Naive thymus-derived CD4-positive, alpha-beta T cell (primary cell): ENCODE data around the gene NUP93. TPM values are rescaled to one million over a fixed set of nuclear protein-coding genes. Genes with fewer than 3 reads are reported as not detected.

ENCODE experiments used
- ATAC-seq: fragments of 150-1000 bp; cut with Tn5 transposase; 2 replicates; pipeline ENCODE4 v1.10.0; 2021; ENCODE audit warnings: mild to moderate bottlenecking, moderate library complexity
- CTCF ChIA-PET: fragments of 350-600 bp; sonication (Branson Sonifier 250); formaldehyde crosslinking; loops from one replicate; lab custom pipeline; 2021; ENCODE audit warnings: antibody characterized with exemption; lab: Charles Lee
- POLR2A ChIA-PET: fragments of 350-600 bp; sonication (Branson Sonifier 250); formaldehyde crosslinking; loops from one replicate; lab custom pipeline; 2021; ENCODE audit warnings: antibody characterized with exemption, inconsistent platforms; lab: Charles Lee
- DNase-seq, 9 donors: peaks; one replicate each; pipeline versions ENCODE4 v3.0.0 to v3.0.0-alpha.2; 2020 to 2022; ENCODE audit warnings: mixed read lengths in 1 of 9
- H3K27ac ChIP-seq: one replicate; pipeline ENCODE4 v1.7.0; 2013; ENCODE audit warnings: mild to moderate bottlenecking, low read depth, low read length, moderate library complexity
- H3K27me3 ChIP-seq, 2 donors: one replicate each; pipeline ENCODE4 v1.7.0; 2013; ENCODE audit warnings: low read length in 2 of 2, mild to moderate bottlenecking in 2 of 2, moderate library complexity in 2 of 2; ENCODE audit not compliant: control insufficient read depth in 2 of 2, insufficient read depth in 2 of 2
- H3K36me3 ChIP-seq, 3 experiments: 1 replicate in 2 of 3; 2 replicates in 1 of 3; pipeline ENCODE4 v1.7.0; 2013; ENCODE audit warnings: low read length in 3 of 3, mild to moderate bottlenecking in 3 of 3, moderate library complexity in 1 of 3; ENCODE audit not compliant: insufficient read depth in 3 of 3, control insufficient read depth in 2 of 3
- H3K4me1 ChIP-seq, 2 donors: one replicate each; pipeline ENCODE4 v1.7.0; 2013; ENCODE audit warnings: low read length in 2 of 2, mild to moderate bottlenecking in 2 of 2, moderate library complexity in 1 of 2; ENCODE audit not compliant: control insufficient read depth in 2 of 2, insufficient read depth in 2 of 2
- H3K4me3 ChIP-seq: 2 replicates; pipeline ENCODE4 v1.7.0; 2013; ENCODE audit warnings: mild to moderate bottlenecking, low read length
- H3K9me3 ChIP-seq, 3 experiments: 1 replicate in 2 of 3; 2 replicates in 1 of 3; pipeline ENCODE4 v1.7.0; 2013; ENCODE audit warnings: low read length in 3 of 3; ENCODE audit not compliant: control insufficient read depth in 2 of 3
- H3K27ac Mint-ChIP-seq, 9 donors: one replicate each; pipeline ENCODE4 v1.8.0; 2020 to 2022; ENCODE audit warnings: mixed read lengths in 9 of 9, mild to moderate bottlenecking in 8 of 9, moderate library complexity in 5 of 9, inconsistent platforms in 2 of 9
- H3K27me3 Mint-ChIP-seq, 5 donors: one replicate each; pipeline ENCODE4 v1.8.0; 2021 to 2022; ENCODE audit warnings: mixed read lengths in 5 of 5, mild to moderate bottlenecking in 1 of 5
- H3K36me3 Mint-ChIP-seq, 5 donors: one replicate each; pipeline ENCODE4 v1.8.0; 2020 to 2022; ENCODE audit warnings: mixed read lengths in 5 of 5, mild to moderate bottlenecking in 3 of 5, inconsistent platforms in 1 of 5
- H3K4me1 Mint-ChIP-seq, 7 donors: one replicate each; pipeline ENCODE4 v1.8.0; 2020 to 2022; ENCODE audit warnings: mixed read lengths in 7 of 7, mild to moderate bottlenecking in 3 of 7, inconsistent platforms in 1 of 7
- H3K4me3 Mint-ChIP-seq, 10 donors: one replicate each; pipeline ENCODE4 v1.8.0; 2020 to 2022; ENCODE audit warnings: mild to moderate bottlenecking in 10 of 10, mixed read lengths in 10 of 10, moderate library complexity in 6 of 10, inconsistent platforms in 2 of 10
- H3K9me3 Mint-ChIP-seq, 11 donors: one replicate each; pipeline ENCODE4 v1.8.0; 2020 to 2022; ENCODE audit warnings: mixed read lengths in 11 of 11, mild to moderate bottlenecking in 4 of 11, inconsistent platforms in 1 of 11, moderate library complexity in 1 of 11
- intact Hi-C, 2 donors: fragments of 100-400 bp; cut with micrococcal nuclease; formaldehyde crosslinking; loops; one replicate each; pipeline ENCODE4 v1.15.1; 2023
- microRNA-seq: library from miRNA; unstranded; fragments of <30 nt; microRNA quantifications from one replicate; pipeline ENCODE4 v1.2.0, GENCODE V29; 2022; ENCODE audit warnings: borderline microRNAs expressed
- polyA plus RNA-seq, 2 donors: library from polyadenylated mRNA; unstranded; fragments of 300-500 nt; fragmentation: Illumina TruSeq; gene quantifications; one replicate each; pipeline ENCODE4 v1.2.3, GENCODE V29; 2021
- total RNA-seq, 6 experiments: library from RNA in 5 of 6; stranded (reverse) in 5 of 6; gene quantifications; 1 replicate in 5 of 6; 2 replicates in 1 of 6; pipeline ENCODE4 v1.2.3 and lab custom pipeline; 2021 to 2026

Gene NUP93
- total and polyA plus RNA-seq, 7 experiments from 2014 or later: 53.0 to 90.5 (median 64.5) TPM

GRCh38 chr16:56896244-56896643 is 166.3 kb downstream of the NUP93 start:
- Mint-ChIP-seq H3K36me3 (no peaks in the 10 kb centered on the region), H3K27ac (peak overlapping the region in 1 of 9 donors; percentile 5), H3K4me1 (peaks cover 8 to 24% (median 18%) of the 10 kb centered on the region in 7 donors), H3K9me3 (no peaks in the 10 kb centered on the region), H3K4me3 (no peak overlapping the region), H3K27me3 (peaks cover 0 to 18% (median 3%) of the 10 kb centered on the region in 5 donors)
- ChIA-PET POLR2A (interaction anchor here (0.7 kb wide), 1 partner anchor 449 kb away, joined by 3 read pairs; no protein-coding TSS in a partner anchor), CTCF (no interaction called here)
- Histone ChIP-seq H3K4me1 (peaks cover 7 to 8% of the 10 kb centered on the region in 2 donors), H3K4me3 (no peak overlapping the region), H3K27ac (no peak overlapping the region), H3K36me3 (no peaks in the 10 kb centered on the region), H3K9me3 (no peaks in the 10 kb centered on the region), H3K27me3 (no peaks in the 10 kb centered on the region)
- DNase-seq (no peak), ATAC-seq (no peak)
- intact Hi-C loops: no loop called here

GRCh38 chr16:56897026-56897799 is 167.3 kb downstream of the NUP93 start:
- H3K27ac Mint-ChIP-seq: peak overlapping the region in 2 of 9 donors; percentile 7 to 78
- no peaks in the 10 kb centered on the region for H3K9me3 Mint-ChIP-seq
- H3K4me1 ChIP-seq: peaks cover 7 to 8% of the 10 kb centered on the region in 2 donors
- CTCF ChIA-PET: no interaction called here
- no peaks in the 10 kb centered on the region for H3K9me3 ChIP-seq
- H3K4me1 Mint-ChIP-seq: peaks cover 8 to 24% (median 18%) of the 10 kb centered on the region in 7 donors
- intact Hi-C loops: no loop called here
- DNase-seq (no peak), ATAC-seq (no peak)
- no peaks in the 10 kb centered on the region for H3K36me3 ChIP-seq
- H3K27me3 ChIP-seq: no peaks in the 10 kb centered on the region
- POLR2A ChIA-PET: interaction anchor here (0.7 kb wide), 1 partner anchor 448 kb away, joined by 3 read pairs; no protein-coding TSS in a partner anchor
- H3K4me3 Mint-ChIP-seq: peak overlapping the region in 2 of 10 donors; percentile 24 to 25
- H3K27ac ChIP-seq: no peak overlapping the region
- no peaks in the 10 kb centered on the region for H3K36me3 Mint-ChIP-seq
- H3K4me3 ChIP-seq: no peak overlapping the region
- peaks cover 0 to 23% (median 3%) of the 10 kb centered on the region in 5 donors for H3K27me3 Mint-ChIP-seq

- DNase-seq (peak in 2 of 9 donors; percentile 10 to 24), ATAC-seq (peak; percentile 29)
- H3K36me3 ChIP-seq: no peaks in the 10 kb centered on the region
- Mint-ChIP-seq H3K9me3 (no peaks in the 10 kb centered on the region), H3K4me1 (peaks cover 8 to 24% (median 18%) of the 10 kb centered on the region in 7 donors), H3K27ac (peak overlapping the region in 3 of 9 donors; percentile 4 to 78 (median 8)), H3K4me3 (peak overlapping the region in 2 of 10 donors; percentile 38 to 41), H3K36me3 (no peaks in the 10 kb centered on the region), H3K27me3 (peaks cover 0 to 23% (median 3%) of the 10 kb centered on the region in 5 donors)
- H3K27me3 ChIP-seq: no peaks in the 10 kb centered on the region
- CTCF ChIA-PET: no interaction called here
- H3K9me3 ChIP-seq: no peaks in the 10 kb centered on the region
- H3K27ac ChIP-seq: no peak overlapping the region
- H3K4me1 ChIP-seq: peaks cover 7 to 8% of the 10 kb centered on the region in 2 donors
- POLR2A ChIA-PET: no interaction called here
- intact Hi-C loops: no loop called here
- H3K4me3 ChIP-seq: no peak overlapping the region
Observed at GRCh38 chr16:56898847-56899246, 168.9 kb downstream of the NUP93 start.

Small RNAs within 50 kb of the gene (microRNA-seq; reads per million reads assigned to microRNA genes)
- not detected for gene MIR138-2

Other genes with a start within 250 kb of the NUP93 start
- 100 to 1,000 TPM in 2 of 5 experiments, 10 to 100 TPM in 3; 14.7 to 130 (median 84.0) TPM for gene BBS2, start 210.1 kb upstream of the NUP93 start, total RNA-seq
- gene BBS2, start 210.1 kb upstream of the NUP93 start, polyA plus RNA-seq: 10 to 100 TPM; 43.1 to 55.4 TPM
- not detected for gene MT4, start 165.1 kb upstream of the NUP93 start, total RNA-seq
- gene MT4, start 165.1 kb upstream of the NUP93 start, polyA plus RNA-seq: not detected
- 1 to 10 TPM in 2 of 5 experiments, under 1 TPM in 1, not detected in 2; 0.76 to 4.0 (median 1.5) TPM for gene MT3, start 140.6 kb upstream of the NUP93 start, total RNA-seq
- 1 to 10 TPM; 3.8 to 4.5 TPM for gene MT3, start 140.6 kb upstream of the NUP93 start, polyA plus RNA-seq
- gene MT2A, start 121.5 kb upstream of the NUP93 start, total RNA-seq: 100 to 1,000 TPM in 1 of 5 experiments, 10 to 100 TPM in 4; 15.0 to 435 (median 32.8) TPM
- gene MT2A, start 121.5 kb upstream of the NUP93 start, polyA plus RNA-seq: 100 to 1,000 TPM; 113 to 168 TPM
- 100 to 1,000 TPM in 1 of 5 experiments, 1 to 10 TPM in 1, under 1 TPM in 2, not detected in 1; 0.45 to 166 (median 2.5) TPM for gene MT1E, start 104.3 kb upstream of the NUP93 start, total RNA-seq
- 1 to 10 TPM; 3.5 to 5.2 TPM for gene MT1E, start 104.3 kb upstream of the NUP93 start, polyA plus RNA-seq
- not detected for gene MT1M, start 97.5 kb upstream of the NUP93 start, total RNA-seq
- not detected for gene MT1M, start 97.5 kb upstream of the NUP93 start, polyA plus RNA-seq
- gene MT1A, start 91.5 kb upstream of the NUP93 start, total RNA-seq: under 1 TPM in 1 of 5 experiments, not detected in 4; 0.92 TPM
- not detected for gene MT1A, start 91.5 kb upstream of the NUP93 start, polyA plus RNA-seq
- not detected for gene MT1B, start 78.2 kb upstream of the NUP93 start, total RNA-seq
- not detected for gene MT1B, start 78.2 kb upstream of the NUP93 start, polyA plus RNA-seq
- 10 to 100 TPM in 1 of 5 experiments, 1 to 10 TPM in 4; 5.6 to 20.6 (median 8.7) TPM for gene MT1F, start 72.2 kb upstream of the NUP93 start, total RNA-seq
- gene MT1F, start 72.2 kb upstream of the NUP93 start, polyA plus RNA-seq: 10 to 100 TPM; 22.1 to 42.4 TPM
- 10 to 100 TPM in 1 of 5 experiments, 1 to 10 TPM in 1, not detected in 3; 1.2 to 36.1 TPM for gene MT1G, start 62.1 kb upstream of the NUP93 start, total RNA-seq
- not detected for gene MT1G, start 62.1 kb upstream of the NUP93 start, polyA plus RNA-seq
- 1 to 10 TPM in 1 of 5 experiments, not detected in 4; 1.6 TPM for gene MT1H, start 60.3 kb upstream of the NUP93 start, total RNA-seq
- not detected for gene MT1H, start 60.3 kb upstream of the NUP93 start, polyA plus RNA-seq
- 10 to 100 TPM; 15.0 to 70.7 (median 25.9) TPM for gene MT1X, start 47.7 kb upstream of the NUP93 start, total RNA-seq
- 100 to 1,000 TPM; 133 to 157 TPM for gene MT1X, start 47.7 kb upstream of the NUP93 start, polyA plus RNA-seq
- gene SLC12A3, start 135.1 kb downstream of the NUP93 start, total RNA-seq: under 1 TPM in 2 of 5 experiments, not detected in 3; 0.08 to 0.49 TPM
- gene SLC12A3, start 135.1 kb downstream of the NUP93 start, polyA plus RNA-seq: not detected
- 100 to 1,000 TPM; 102 to 226 (median 131) TPM for gene HERPUD1, start 202.0 kb downstream of the NUP93 start, total RNA-seq
- gene HERPUD1, start 202.0 kb downstream of the NUP93 start, polyA plus RNA-seq: 10 to 100 TPM; 42.0 to 61.8 TPM
- not detected for gene CETP, start 231.8 kb downstream of the NUP93 start, total RNA-seq
- gene CETP, start 231.8 kb downstream of the NUP93 start, polyA plus RNA-seq: under 1 TPM; 0.17 to 0.25 TPM